ENCODE data around the gene DNASE1L2.

Gene DNASE1L2

GRCh38 chr16:2204416-2205103 lies 31.7 kb upstream of the DNASE1L2 start:
- DNase-seq (ENCODE audit: low spot score) = no peak
- in situ Hi-C loops (cut with MboI; ENCODE audit: low pct_unique_long_range_greater_than_20kb, low sequenced_read_pairs, unreplicated experiment) = no loop called here
- TF ChIP-seq CTCF (IDR thresholded peaks at IDR 0.05; ENCODE audit: extremely low read depth, insufficient read depth, missing control alignments) = no peak

- in situ Hi-C loops (cut with MboI; ENCODE audit: low pct_unique_long_range_greater_than_20kb, low sequenced_read_pairs, unreplicated experiment) = no loop called here
- peak; percentile 99 for DNase-seq (ENCODE audit: low spot score)
- TF ChIP-seq CTCF (IDR thresholded peaks at IDR 0.05; ENCODE audit: extremely low read depth, insufficient read depth, missing control alignments) = peak; percentile 9
Observed at GRCh38 chr16:2205104-2205966, 30.9 kb upstream of the DNASE1L2 start, which contains the start of gene MLST8. MLST8 (plus strand) TSS chr16:2205454; CDS start chr16:2206086, 632 bp downstream.

- no peak for DNase-seq (ENCODE audit: low spot score)
Observed at GRCh38 chr16:2205967-2206313, 30.3 kb upstream of the DNASE1L2 start.

GRCh38 chr16:2206420-2206779 lies 29.8 kb upstream of the DNASE1L2 start:
- in situ Hi-C loops (cut with MboI; ENCODE audit: low pct_unique_long_range_greater_than_20kb, low sequenced_read_pairs, unreplicated experiment) = no loop called here
- TF ChIP-seq CTCF (IDR thresholded peaks at IDR 0.05; ENCODE audit: extremely low read depth, insufficient read depth, missing control alignments) = no peak
- DNase-seq (ENCODE audit: low spot score) = no peak

More at GRCh38 chr16:2205967-2206313, 30.3 kb upstream of the DNASE1L2 start:
- TF ChIP-seq CTCF (IDR thresholded peaks at IDR 0.05; ENCODE audit: extremely low read depth, insufficient read depth, missing control alignments) = no peak
- in situ Hi-C loops (cut with MboI; ENCODE audit: low pct_unique_long_range_greater_than_20kb, low sequenced_read_pairs, unreplicated experiment) = no loop called here

- in situ Hi-C loops (cut with MboI; ENCODE audit: low pct_unique_long_range_greater_than_20kb, low sequenced_read_pairs, unreplicated experiment) = no loop called here
- DNase-seq (ENCODE audit: low spot score) = no peak
- no peak for TF ChIP-seq CTCF (IDR thresholded peaks at IDR 0.05; ENCODE audit: extremely low read depth, insufficient read depth, missing control alignments)
Observed at GRCh38 chr16:2206780-2207433, 29.3 kb upstream of the DNASE1L2 start.

- in situ Hi-C loops (cut with MboI; ENCODE audit: low pct_unique_long_range_greater_than_20kb, low sequenced_read_pairs, unreplicated experiment) = no loop called here
- no peak for TF ChIP-seq CTCF (IDR thresholded peaks at IDR 0.05; ENCODE audit: extremely low read depth, insufficient read depth, missing control alignments)
- no peak for DNase-seq (ENCODE audit: low spot score)
Observed at GRCh38 chr16:2207872-2208271, 28.4 kb upstream of the DNASE1L2 start.

Measured in GM13977 (cell line).